WERI-Rb-1 (cell line): ENCODE measurements around the gene ABCC11.
"Not testable (repeated sequence)": the region's sequence is repeated elsewhere in the genome, so short reads cannot be mapped to it uniquely, and the experiment has no call there.

Experiments used
- DNase-seq: peaks from one replicate; pipeline ENCODE4 v3.0.0-alpha.2; 2020
- H3K27ac ChIP-seq: fragments of 250-450 bp; sonication (Bioruptor Pico); 2 replicates; pipeline ENCODE4 v1.5.1; 2020; ENCODE audit warnings: mild to moderate bottlenecking, moderate library complexity
- H3K27me3 ChIP-seq: fragments of 250-450 bp; sonication (Bioruptor Pico); 2 replicates; pipeline ENCODE4 v1.5.1; 2021; ENCODE audit warnings: mild to moderate bottlenecking, low read depth, moderate library complexity; ENCODE audit not compliant: insufficient read depth, severe bottlenecking
- H3K36me3 ChIP-seq: fragments of 250-450 bp; sonication (Bioruptor Pico); 2 replicates; pipeline ENCODE4 v1.5.1; 2020; ENCODE audit warnings: mild to moderate bottlenecking, moderate library complexity
- H3K4me3 ChIP-seq: 2 replicates; pipeline ENCODE4 v1.5.1; 2011; ENCODE audit warnings: low read depth, mild to moderate bottlenecking, control low read depth, low read length
- H3K9me3 ChIP-seq: fragments of 250-450 bp; sonication (Bioruptor Pico); 2 replicates; pipeline ENCODE4 v1.5.1; 2021; ENCODE audit warnings: mild to moderate bottlenecking, moderate library complexity; ENCODE audit not compliant: severe bottlenecking
- TF ChIP-seq, protein P1 (sequence below): IDR thresholded peaks from 2 replicates; pipeline ENCODE4 v1.5.1; 2011; ENCODE audit warnings: low read depth, mild to moderate bottlenecking, control low read depth, inconsistent platforms, low read length

ABCC11 gene

DNA sequence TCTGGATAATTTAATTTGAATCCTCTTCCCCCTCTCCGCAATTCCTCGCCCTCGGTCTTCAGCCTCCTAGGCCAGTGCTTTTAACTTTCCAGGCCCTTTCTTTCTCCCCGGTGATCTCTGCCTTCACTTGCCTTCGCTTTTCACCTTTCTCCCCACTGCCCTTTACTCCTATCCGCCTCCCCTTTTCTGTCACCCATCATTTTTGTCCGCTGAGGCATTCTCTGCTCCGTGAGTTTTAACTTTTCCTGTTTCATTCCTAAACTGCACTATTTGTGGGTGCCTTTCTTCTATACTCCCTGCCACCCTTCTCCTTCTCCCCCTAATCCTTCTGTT lies 2.5 kb downstream of the ABCC11 start:
- H3K36me3 ChIP-seq, result no peaks in the 10 kb centered on the region; the same call in 1 of the 2 replicates
- TF ChIP-seq, protein P1, sequence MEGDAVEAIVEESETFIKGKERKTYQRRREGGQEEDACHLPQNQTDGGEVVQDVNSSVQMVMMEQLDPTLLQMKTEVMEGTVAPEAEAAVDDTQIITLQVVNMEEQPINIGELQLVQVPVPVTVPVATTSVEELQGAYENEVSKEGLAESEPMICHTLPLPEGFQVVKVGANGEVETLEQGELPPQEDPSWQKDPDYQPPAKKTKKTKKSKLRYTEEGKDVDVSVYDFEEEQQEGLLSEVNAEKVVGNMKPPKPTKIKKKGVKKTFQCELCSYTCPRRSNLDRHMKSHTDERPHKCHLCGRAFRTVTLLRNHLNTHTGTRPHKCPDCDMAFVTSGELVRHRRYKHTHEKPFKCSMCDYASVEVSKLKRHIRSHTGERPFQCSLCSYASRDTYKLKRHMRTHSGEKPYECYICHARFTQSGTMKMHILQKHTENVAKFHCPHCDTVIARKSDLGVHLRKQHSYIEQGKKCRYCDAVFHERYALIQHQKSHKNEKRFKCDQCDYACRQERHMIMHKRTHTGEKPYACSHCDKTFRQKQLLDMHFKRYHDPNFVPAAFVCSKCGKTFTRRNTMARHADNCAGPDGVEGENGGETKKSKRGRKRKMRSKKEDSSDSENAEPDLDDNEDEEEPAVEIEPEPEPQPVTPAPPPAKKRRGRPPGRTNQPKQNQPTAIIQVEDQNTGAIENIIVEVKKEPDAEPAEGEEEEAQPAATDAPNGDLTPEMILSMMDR, result no peak
- H3K4me3 ChIP-seq, result peak overlapping the region; percentile 89
- peak overlapping the region; percentile 65 for H3K27ac ChIP-seq
- peaks cover 4% of the 10 kb centered on the region for H3K9me3 ChIP-seq
- no peak for DNase-seq
- H3K27me3 ChIP-seq, result no peaks in the 10 kb centered on the region

DNA sequence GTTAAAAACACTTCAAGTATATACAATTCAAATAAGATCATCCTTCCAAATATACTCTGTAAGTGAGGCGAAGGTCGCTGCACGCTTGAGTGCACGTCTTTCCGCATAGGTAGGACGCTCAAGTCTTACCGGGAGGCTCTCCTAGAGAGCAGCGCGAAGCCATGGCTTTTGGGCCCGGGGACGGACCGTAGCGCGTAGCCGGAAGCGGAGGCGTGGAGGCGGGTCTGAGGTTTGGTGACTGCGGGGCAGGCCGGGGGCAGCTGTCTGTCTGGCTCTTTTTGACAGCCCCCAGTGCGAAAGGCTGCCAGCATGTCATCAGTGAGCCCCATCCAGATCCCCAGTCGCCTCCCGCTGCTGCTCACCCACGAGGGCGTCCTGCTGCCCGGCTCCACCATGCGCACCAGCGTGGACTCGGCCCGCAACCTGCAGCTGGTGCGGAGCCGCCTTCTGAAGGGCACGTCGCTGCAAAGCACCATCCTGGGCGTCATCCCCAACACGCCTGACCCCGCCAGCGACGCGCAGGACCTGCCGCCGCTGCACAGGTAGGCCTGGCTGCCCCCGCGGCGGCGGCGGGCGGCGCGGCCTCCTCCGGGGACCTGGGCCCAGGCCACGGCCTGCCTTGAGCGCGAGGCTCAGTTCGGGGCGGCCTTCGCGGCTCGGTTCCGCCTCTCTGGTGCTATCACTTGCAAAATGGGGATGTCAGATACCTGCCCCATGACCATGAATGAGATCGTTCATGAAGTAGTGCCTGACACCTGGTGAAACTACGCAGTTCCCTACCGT lies 3.1 kb downstream of the ABCC11 start, which contains the start of gene LONP2:
Gene LONP2 (plus strand): TSS at position 221 of the 783 bp plus-strand sequence. CDS start 89 bp downstream, at position 310.
- H3K27me3 ChIP-seq, result no peaks in the 10 kb centered on the region
- peak; percentile 92 for DNase-seq
- peak within 1 kb of the TSS; percentile 65 for H3K27ac ChIP-seq
- TF ChIP-seq, protein P1, result no peak
- no peaks in the 10 kb centered on the region; the same call in 1 of the 2 replicates for H3K36me3 ChIP-seq
- peak within 1 kb of the TSS; percentile 89 for H3K4me3 ChIP-seq
- H3K9me3 ChIP-seq, result peaks cover 4% of the 10 kb centered on the region

DNA sequence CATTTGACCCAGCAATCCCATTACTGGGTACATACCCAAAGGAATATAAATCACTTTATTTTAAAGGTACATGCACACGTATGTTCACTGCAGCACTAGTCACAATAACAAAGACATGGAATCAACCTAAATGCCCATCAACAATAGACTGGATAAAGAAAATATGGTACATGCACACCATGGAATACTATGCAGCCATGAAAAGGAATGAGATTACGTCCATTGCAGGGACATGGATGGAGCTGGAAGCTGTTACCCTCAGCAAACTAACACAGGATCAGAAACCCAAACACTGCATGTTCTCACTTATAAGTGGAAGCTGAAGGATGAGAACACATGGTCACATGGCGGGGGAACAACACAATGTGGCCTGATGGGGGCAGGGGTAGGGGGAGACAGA lies 7.2 kb downstream of the ABCC11 start:
- H3K4me3 ChIP-seq, DNase-seq, H3K36me3 ChIP-seq, H3K27ac ChIP-seq, H3K27me3 ChIP-seq, H3K9me3 ChIP-seq: not testable (repeated sequence)

DNA sequence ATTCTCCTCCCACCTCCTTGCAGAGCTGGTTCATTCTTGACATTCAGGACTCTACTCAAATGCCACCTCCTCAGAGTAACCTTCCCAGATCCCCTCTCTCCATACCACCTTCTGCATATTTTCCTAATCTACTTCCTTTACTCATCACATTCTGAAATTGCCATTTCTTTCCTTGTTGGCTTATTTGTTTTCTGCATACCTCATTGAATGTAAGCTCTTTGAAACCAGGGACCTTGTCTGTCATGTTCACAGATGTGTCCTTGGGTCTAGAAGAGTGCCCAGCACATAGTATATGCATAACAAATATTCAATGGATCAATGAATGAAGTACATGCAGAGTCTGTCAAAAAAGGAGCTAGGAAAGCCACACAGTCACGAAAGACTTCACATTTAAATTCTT lies 11.1 kb downstream of the ABCC11 start:
- TF ChIP-seq, protein P1, result no peak
- Histone ChIP-seq H3K9me3 (peaks cover 4% of the 10 kb centered on the region), H3K4me3 (no peak overlapping the region), H3K36me3 (no peaks in the 10 kb centered on the region), H3K27me3 (no peaks in the 10 kb centered on the region), H3K27ac (no peak overlapping the region)
- DNase-seq, result no peak

DNA sequence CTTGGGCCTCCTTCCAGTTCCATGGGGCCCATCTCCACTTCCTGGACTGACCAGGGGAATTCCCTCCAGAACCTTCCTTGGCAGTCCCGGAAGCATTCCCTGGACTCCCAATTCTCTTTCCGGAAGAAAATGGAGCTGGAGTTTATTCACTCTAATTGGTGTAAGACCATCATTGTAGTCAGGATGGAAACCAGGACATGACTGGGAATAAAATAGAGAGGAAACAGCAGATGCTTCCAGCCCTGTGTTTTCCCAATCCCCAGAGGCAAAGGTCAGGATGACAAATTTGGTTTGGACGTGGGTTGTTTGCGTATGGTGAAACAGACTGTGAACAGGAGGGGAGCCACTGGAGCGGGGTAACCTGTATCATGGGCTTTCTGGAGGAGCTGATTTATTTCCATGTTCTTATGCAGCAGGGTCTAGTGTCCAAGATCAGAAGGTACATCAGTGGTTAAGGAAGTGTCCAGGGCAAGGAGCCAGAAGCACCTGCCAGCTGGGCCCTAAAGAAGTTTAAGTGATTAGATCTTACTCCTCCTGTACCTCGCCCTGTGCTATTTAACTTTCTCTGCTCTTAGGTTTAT lies 11.7 kb downstream of the ABCC11 start:
- no peaks in the 10 kb centered on the region for H3K9me3 ChIP-seq
- no peak for DNase-seq
- TF ChIP-seq, protein P1, result no peak
- H3K27ac ChIP-seq, result no peak overlapping the region
- no peaks in the 10 kb centered on the region for H3K36me3 ChIP-seq
- H3K4me3 ChIP-seq, result no peak overlapping the region
- H3K27me3 ChIP-seq, result no peaks in the 10 kb centered on the region

DNA sequence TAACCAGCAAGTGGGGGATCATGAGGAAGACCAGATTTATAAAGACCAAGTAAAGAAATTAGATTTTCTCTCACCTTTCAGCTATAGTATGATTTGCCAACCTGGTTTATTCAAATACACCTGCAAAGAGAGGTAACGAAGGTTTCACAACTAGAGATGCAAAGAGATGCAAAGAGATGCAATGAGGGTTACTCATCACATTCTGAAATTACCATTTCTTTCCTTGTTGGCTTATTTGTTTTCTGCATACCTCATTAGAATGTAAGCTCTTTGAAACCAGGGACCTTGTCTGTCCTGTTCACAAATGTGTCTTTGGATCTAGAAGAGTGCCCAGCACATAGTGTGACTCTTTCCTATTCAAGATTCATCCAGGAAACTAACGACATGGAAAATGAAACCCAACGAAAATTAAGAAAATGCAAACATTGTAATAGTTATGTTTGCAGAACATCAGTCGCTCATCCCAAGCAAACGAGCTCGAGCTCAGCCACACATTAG lies 12.2 kb downstream of the ABCC11 start:
- TF ChIP-seq, protein P1, result no peak
- no peaks in the 10 kb centered on the region for H3K9me3 ChIP-seq
- H3K36me3 ChIP-seq, result no peaks in the 10 kb centered on the region
- H3K27ac ChIP-seq, result no peak overlapping the region
- H3K27me3 ChIP-seq, result no peaks in the 10 kb centered on the region
- no peak overlapping the region for H3K4me3 ChIP-seq
- no peak for DNase-seq
